Choroid plexus epithelial cell (primary cell): ENCODE results near the gene APIP.
"Not testable (repeated sequence)": the region's sequence is repeated elsewhere in the genome, so short reads cannot be mapped to it uniquely, and the experiment has no call there.

Source experiments
- DNase-seq: peaks from one replicate; pipeline ENCODE4 v3.0.0-alpha.2; 2010; ENCODE audit warnings: low read depth
- H3K4me3 ChIP-seq: 2 replicates; pipeline ENCODE4 v1.5.1; 2011; ENCODE audit warnings: low read depth, mild to moderate bottlenecking, control low read depth, low read length, moderate library complexity
- CTCF ChIP-seq: conservative IDR thresholded peaks from 2 replicates; pipeline ENCODE4 v1.5.1; 2011; ENCODE audit warnings: low read depth, mild to moderate bottlenecking, control low read depth, inconsistent platforms, low read length, moderate library complexity

Gene APIP

DNA sequence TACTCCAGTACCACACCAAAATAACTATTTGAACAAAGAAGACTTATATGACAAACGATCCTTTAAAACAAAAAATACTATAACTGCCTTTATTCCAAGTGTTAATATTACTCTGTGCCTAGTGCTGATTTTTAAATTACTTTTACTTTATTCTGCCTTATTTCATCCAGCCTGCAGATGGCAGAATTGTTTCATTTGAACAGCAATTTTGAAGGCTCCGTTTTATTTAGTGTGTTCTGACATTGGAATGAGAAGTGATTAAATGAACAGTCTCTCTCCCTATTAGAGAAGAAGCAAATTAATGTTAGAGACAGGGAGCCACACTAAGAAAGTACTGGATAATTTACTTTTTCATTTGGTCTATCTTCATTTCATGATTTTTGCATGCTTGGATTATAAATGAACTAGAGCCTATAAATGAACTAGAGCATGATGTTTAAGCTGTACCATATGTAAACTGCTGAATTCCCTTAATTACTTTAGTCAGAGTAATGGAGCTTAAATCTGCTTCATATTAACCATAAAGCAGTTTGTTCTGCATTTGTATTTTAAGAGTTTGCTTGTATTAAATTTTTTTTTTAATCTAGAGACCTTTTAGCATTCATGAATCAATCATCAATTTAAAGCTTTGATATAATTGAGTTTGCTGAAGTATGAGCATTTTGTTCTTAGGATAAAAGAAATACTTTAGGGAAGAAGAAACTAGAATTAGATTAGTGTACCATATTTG is 10.1 kb upstream of the APIP start:
- TF ChIP-seq CTCF, result peak; percentile 63
- peak; percentile 74 for DNase-seq
- H3K4me3 ChIP-seq, result no peak overlapping the region

GRCh38 chr11:34924714-34925113 is 8.5 kb upstream of the APIP start:
- TF ChIP-seq CTCF, result no peak
- H3K4me3 ChIP-seq, result no peak overlapping the region
- no peak for DNase-seq

DNA sequence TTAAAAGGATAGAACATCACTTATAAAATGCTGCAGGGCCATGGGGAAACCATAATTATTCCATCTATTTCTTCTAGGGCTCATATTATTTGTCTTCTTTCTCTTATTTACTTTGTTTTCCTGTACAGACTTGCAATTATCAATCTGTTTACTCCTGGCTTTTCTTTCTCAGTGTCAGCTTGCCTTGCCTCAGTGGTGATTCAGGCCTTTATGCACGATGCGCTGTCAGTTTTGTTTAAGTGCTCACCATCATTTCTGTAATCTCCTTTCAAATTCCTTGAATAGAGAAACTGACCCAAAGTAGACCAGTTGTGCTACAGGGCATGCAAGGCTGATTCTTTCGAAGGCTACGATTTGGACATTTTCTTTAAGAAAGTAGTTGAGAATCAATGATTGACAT is 5.0 kb upstream of the APIP start:
- no peak for TF ChIP-seq CTCF
- no peak for DNase-seq
- H3K4me3 ChIP-seq, result no peak overlapping the region

DNA sequence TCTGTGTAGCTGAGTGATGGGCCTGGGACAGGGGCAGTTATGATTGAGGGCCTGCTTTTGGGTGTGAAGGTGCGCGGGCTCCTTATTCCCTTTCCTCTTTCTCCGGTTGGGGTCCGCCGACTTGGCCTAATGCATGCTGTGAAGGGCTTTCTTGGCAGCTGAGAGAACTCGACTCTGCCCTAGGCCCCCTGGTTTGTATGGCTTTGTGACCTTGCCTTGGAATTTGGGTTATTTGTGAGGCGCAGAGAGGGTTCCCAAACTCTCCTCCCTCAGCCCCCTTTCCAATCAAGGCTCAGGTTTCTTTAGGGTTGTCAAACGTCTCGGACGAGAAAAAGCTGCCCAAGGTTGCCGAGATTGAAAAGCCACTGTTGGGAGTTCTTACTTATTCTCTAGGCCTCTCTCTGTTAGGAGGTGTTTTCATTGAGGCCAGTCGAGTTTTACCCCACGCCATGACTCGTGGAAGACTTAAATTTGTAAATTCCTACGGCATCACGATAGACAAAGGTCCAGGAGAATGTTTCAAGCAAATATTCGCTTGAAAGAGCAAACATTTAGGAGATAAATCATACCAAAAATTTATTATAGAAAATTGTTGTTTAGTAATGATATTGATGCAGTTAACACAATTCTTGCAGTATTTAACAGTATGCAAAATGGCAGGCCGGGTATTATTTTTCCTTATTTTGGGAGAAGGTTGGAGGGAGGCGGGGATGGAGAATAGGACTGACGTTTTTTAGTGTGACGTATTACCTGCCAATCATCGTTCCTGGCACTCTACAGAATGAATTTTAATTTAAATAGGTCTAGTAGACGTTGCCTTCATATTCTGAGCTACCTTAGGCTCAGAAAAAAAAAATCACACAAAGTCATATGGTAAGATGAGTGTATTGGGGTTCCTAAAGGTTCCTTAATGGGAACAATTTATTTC is 928 bp upstream of the APIP start:
- DNase-seq, result peak; percentile 35

GRCh38 chr11:34915136-34916014 is 804 bp downstream of the APIP start:
- peak; percentile 57 for DNase-seq
- H3K4me3 ChIP-seq, result peak overlapping the region; percentile 93
- no peak for TF ChIP-seq CTCF

More for the DNA sequence above, 928 bp upstream of the APIP start:
- peak overlapping the region; percentile 93 for H3K4me3 ChIP-seq
- TF ChIP-seq CTCF, result no peak

DNA sequence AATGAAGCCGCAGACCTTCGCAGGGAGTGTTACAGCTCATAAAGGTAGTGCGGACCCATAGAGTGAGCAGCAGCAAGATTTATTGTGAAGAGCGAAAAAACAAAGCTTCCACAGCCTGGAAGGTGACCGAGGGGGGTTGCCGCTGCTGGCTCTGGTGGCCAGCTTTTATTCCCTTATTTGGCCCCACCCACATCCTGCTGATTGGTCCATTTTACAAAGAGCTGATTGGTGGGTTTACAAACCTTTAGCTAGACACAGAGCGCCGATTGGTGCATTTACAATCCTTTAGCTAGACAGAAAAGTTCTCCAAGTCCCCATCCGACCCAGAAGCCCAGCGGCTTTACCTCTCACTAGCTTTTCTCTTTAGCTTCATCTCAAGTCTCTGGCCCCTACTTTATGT is 2.6 kb downstream of the APIP start:
- DNase-seq, H3K4me3 ChIP-seq: not testable (repeated sequence)

- no peak for TF ChIP-seq CTCF
- DNase-seq, result no peak
- no peak overlapping the region for H3K4me3 ChIP-seq
These were observed 4.5 kb downstream of the APIP start for GRCh38 chr11:34911676-34912075.
